H9 (cell line): ENCODE measurements around the gene CCM2L. TPM values are rescaled to one million over a fixed set of nuclear protein-coding genes. Genes with fewer than 3 reads are reported as not detected.

Source experiments
- DNase-seq: peaks from one replicate; pipeline ENCODE4 v3.0.0-alpha.2; 2017
- H2AFZ ChIP-seq: one replicate; pipeline ENCODE4 v1.6.1; 2013; ENCODE audit warnings: mild to moderate bottlenecking, low read length, control low read depth, moderate library complexity
- H2AK5ac ChIP-seq: 2 replicates; pipeline ENCODE4 v1.6.1; 2013; ENCODE audit warnings: low read length, control low read depth, mixed read lengths; ENCODE audit not compliant: insufficient read length
- H2BK120ac ChIP-seq: one replicate; pipeline ENCODE4 v1.6.1; 2013; ENCODE audit warnings: low read depth, mild to moderate bottlenecking, low read length, control low read depth, inconsistent platforms; ENCODE audit not compliant: poor library complexity, severe bottlenecking
- H2BK12ac ChIP-seq: 2 replicates; pipeline ENCODE4 v1.6.1; 2013; ENCODE audit warnings: low read length, control low read depth, mixed read lengths, low read depth; ENCODE audit not compliant: insufficient read length
- H2BK15ac ChIP-seq: 2 replicates; pipeline ENCODE4 v1.6.1; 2013; ENCODE audit warnings: low read depth, low read length, control low read depth
- H2BK20ac ChIP-seq: one replicate; pipeline ENCODE4 v1.6.1; 2013; ENCODE audit warnings: low read depth, mild to moderate bottlenecking, low read length, control low read depth, inconsistent platforms; ENCODE audit not compliant: poor library complexity, severe bottlenecking
- H2BK5ac ChIP-seq: 2 replicates; pipeline ENCODE4 v1.6.1; 2013; ENCODE audit warnings: low read length, control low read depth, mixed read lengths; ENCODE audit not compliant: insufficient read length
- H3K14ac ChIP-seq: 2 replicates; pipeline ENCODE4 v1.6.1; 2013; ENCODE audit warnings: low read length, control low read depth; ENCODE audit not compliant: insufficient read depth
- H3K18ac ChIP-seq: 2 replicates; pipeline ENCODE4 v1.6.1; 2013; ENCODE audit warnings: low read depth, mild to moderate bottlenecking, mixed read lengths, low read length, control low read depth; ENCODE audit not compliant: insufficient read length
- H3K23ac ChIP-seq: 2 replicates; pipeline ENCODE4 v1.6.1; 2013; ENCODE audit warnings: low read length, control low read depth, mixed read lengths, low read depth; ENCODE audit not compliant: insufficient read length
- H3K23me2 ChIP-seq: 2 replicates; pipeline ENCODE4 v1.6.1; 2013; ENCODE audit warnings: low read depth, mild to moderate bottlenecking, mixed read lengths, low read length, control low read depth; ENCODE audit not compliant: insufficient read length, poor library complexity, severe bottlenecking
- H3K27ac ChIP-seq: 2 replicates; pipeline ENCODE4 v1.5.1; 2013; ENCODE audit warnings: low read length, control low read depth, mixed read lengths, low read depth; ENCODE audit not compliant: insufficient read length
- H3K27me3 ChIP-seq: 2 replicates; pipeline ENCODE4 v1.6.1; 2013; ENCODE audit warnings: low read length, control low read depth, inconsistent platforms; ENCODE audit not compliant: insufficient read depth
- H3K4ac ChIP-seq: 2 replicates; pipeline ENCODE4 v1.6.1; 2013; ENCODE audit warnings: low read depth, mild to moderate bottlenecking, control low read depth, inconsistent platforms, low read length, moderate library complexity
- H3K4me1 ChIP-seq: 2 replicates; pipeline ENCODE4 v1.6.1; 2013; ENCODE audit warnings: low read length, control low read depth, inconsistent platforms; ENCODE audit not compliant: insufficient read depth
- H3K4me2 ChIP-seq: 2 replicates; pipeline ENCODE4 v1.6.1; 2013; ENCODE audit warnings: low read length, control low read depth, mixed read lengths; ENCODE audit not compliant: insufficient read length, insufficient read depth
- H3K56ac ChIP-seq: 2 replicates; pipeline ENCODE4 v1.6.1; 2013; ENCODE audit warnings: low read depth, mild to moderate bottlenecking, mixed read lengths, low read length, control low read depth; ENCODE audit not compliant: insufficient read length
- H3K79me1 ChIP-seq: 2 replicates; pipeline ENCODE4 v1.6.1; 2013; ENCODE audit warnings: low read depth, mild to moderate bottlenecking, moderate library complexity, low read length, control low read depth, inconsistent platforms; ENCODE audit not compliant: insufficient read depth, poor library complexity, severe bottlenecking
- H3K79me2 ChIP-seq: 2 replicates; pipeline ENCODE4 v1.6.1; 2013; ENCODE audit warnings: low read length, control low read depth, inconsistent platforms; ENCODE audit not compliant: insufficient read depth
- H3K9ac ChIP-seq: 2 replicates; pipeline ENCODE4 v1.6.1; 2013; ENCODE audit warnings: low read length, control low read depth, mixed read lengths; ENCODE audit not compliant: insufficient read length; ENCODE audit errors: extremely low read depth
- H3K9me3 ChIP-seq: one replicate; pipeline ENCODE4 v1.6.1; 2013; ENCODE audit warnings: low read depth, low read length, inconsistent platforms; ENCODE audit not compliant: control insufficient read depth
- H3T11ph ChIP-seq: one replicate; pipeline ENCODE4 v1.6.1; 2013; ENCODE audit warnings: mild to moderate bottlenecking, low read length, control low read depth, inconsistent platforms
- H4K20me1 ChIP-seq: one replicate; pipeline ENCODE4 v1.6.1; 2013; ENCODE audit not compliant: control insufficient read depth, insufficient read length, insufficient read depth
- H4K5ac ChIP-seq: 2 replicates; pipeline ENCODE4 v1.6.1; 2013; ENCODE audit warnings: low read depth, mild to moderate bottlenecking, mixed read lengths, low read length, control low read depth; ENCODE audit not compliant: insufficient read length
- H4K8ac ChIP-seq: replicated peaks from 2 replicates; pipeline ENCODE4 v1.6.1; 2013; ENCODE audit warnings: low read length, control low read depth, mixed read lengths, low read depth; ENCODE audit not compliant: insufficient read length
- H4K91ac ChIP-seq: 2 replicates; pipeline ENCODE4 v1.6.1; 2013; ENCODE audit warnings: low read depth, mild to moderate bottlenecking, moderate library complexity, mixed read lengths, low read length, control low read depth; ENCODE audit not compliant: insufficient read length
- H3K27ac Mint-ChIP-seq, 3 experiments: 2 replicates in 2 of 3; 3 replicates in 1 of 3; pipeline ENCODE4 v1.8.0; 2020 to 2021; ENCODE audit warnings: mixed read lengths in 3 of 3, mild to moderate bottlenecking in 1 of 3, moderate library complexity in 1 of 3
- H3K27me3 Mint-ChIP-seq: 2 replicates; pipeline ENCODE4 v1.8.0; 2021; ENCODE audit warnings: low read depth, mild to moderate bottlenecking, moderate library complexity, mixed read lengths
- H3K36me3 Mint-ChIP-seq, 3 experiments: 2 replicates in 2 of 3; 3 replicates in 1 of 3; pipeline ENCODE4 v1.8.0; 2020 to 2021; ENCODE audit warnings: low read depth in 3 of 3, mixed read lengths in 3 of 3; ENCODE audit not compliant: insufficient read depth in 1 of 3
- H3K4me1 Mint-ChIP-seq, 2 experiments: 2 replicates each; pipeline ENCODE4 v1.8.0; 2020; ENCODE audit warnings: mixed read lengths in 2 of 2
- H3K4me3 Mint-ChIP-seq, 2 experiments: 2 replicates in 1 of 2; 3 replicates in 1 of 2; pipeline ENCODE4 v1.8.0; 2020 to 2021; ENCODE audit warnings: mild to moderate bottlenecking in 2 of 2, mixed read lengths in 2 of 2, moderate library complexity in 1 of 2
- H3K9me3 Mint-ChIP-seq, 2 experiments: 2 replicates in 1 of 2; 3 replicates in 1 of 2; pipeline ENCODE4 v1.8.0; 2020; ENCODE audit warnings: mild to moderate bottlenecking in 2 of 2, mixed read lengths in 2 of 2, moderate library complexity in 1 of 2
- CTCF ChIP-seq: fragments of 200-600 bp; sonication (generic); conservative IDR thresholded peaks from 3 replicates; pipeline ENCODE4 v1.8.0; 2021; ENCODE audit warnings: antibody characterized with exemption, mild to moderate bottlenecking
- WGBS: extraction: QIAGEN DNeasy Blood & Tissue Kit; methylation state at CpG from one replicate; pipeline ENCODE4 v1.1.7; 2013; ENCODE audit warnings: missing lambda C conversion rate, low lambda C conversion rate, mixed read lengths; ENCODE audit not compliant: insufficient read length; ENCODE audit errors: extremely low coverage; 5-methylcytosine and 5-hydroxymethylcytosine counted together
- total RNA-seq: library from RNA; stranded (reverse); gene quantifications from 2 replicates; pipeline ENCODE4 v1.2.1, GENCODE V29; 2021

CCM2L gene
- total RNA-seq, 1 experiment from 2014 or later = 4.6 TPM

DNA sequence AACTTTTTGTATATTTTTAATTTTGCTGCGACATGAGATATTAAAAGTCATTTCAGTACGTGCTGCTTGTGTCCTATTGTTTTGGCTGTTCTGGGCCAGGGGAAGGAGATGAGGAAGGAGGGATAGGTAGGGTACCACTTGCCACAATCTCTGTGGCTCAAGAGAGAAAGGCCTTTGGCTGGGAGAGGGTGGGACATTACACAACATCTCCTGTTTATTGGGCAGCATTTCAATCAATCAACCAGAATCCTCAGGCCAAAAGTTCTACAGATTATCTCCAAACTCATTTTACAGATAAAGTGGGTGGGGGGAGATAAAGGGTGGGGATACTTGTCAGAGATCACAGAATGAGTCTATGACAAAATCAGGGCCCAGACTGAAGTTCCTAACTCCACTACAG lies 6.9 kb upstream of the CCM2L start:
- Histone ChIP-seq H3K14ac (no peak overlapping the region), H3K23ac (no peak overlapping the region), H3K23me2 (no peaks in the 10 kb centered on the region), H3K27ac (no peak overlapping the region), H2BK20ac (no peak overlapping the region), H2BK15ac (no peak overlapping the region), H3K18ac (no peak overlapping the region), H4K5ac (no peak overlapping the region), H3K56ac (no peak overlapping the region), H2BK5ac (no peak overlapping the region), H3K79me2 (no peaks in the 10 kb centered on the region), H2BK12ac (no peak overlapping the region), H3K4me1 (peaks cover 2% of the 10 kb centered on the region; the same call in 1 of the 2 replicates), H4K8ac (no peak overlapping the region), H2AFZ (no peak overlapping the region), H3K4me2 (no peak overlapping the region), H3K27me3 (no peaks in the 10 kb centered on the region), H3K4ac (no peak overlapping the region), H3K9me3 (no peaks in the 10 kb centered on the region), H4K91ac (no peak overlapping the region), H3T11ph (no peak overlapping the region), H2BK120ac (no peak overlapping the region), H2AK5ac (no peak overlapping the region), H4K20me1 (no peaks in the 10 kb centered on the region), H3K79me1 (no peaks in the 10 kb centered on the region), H3K9ac (no peak overlapping the region)
- DNase-seq = no peak
- peaks cover 25 to 31% of the 10 kb centered on the region in 2 experiments for H3K4me1 Mint-ChIP-seq
- WGBS = no CpG with 5 or more reads among the region's 2 CpGs
- no peak for TF ChIP-seq CTCF
- no peak overlapping the region; a peak in 1 of 7 replicates for H3K27ac Mint-ChIP-seq
- no peaks in the 10 kb centered on the region for H3K36me3 Mint-ChIP-seq
- H3K27me3 Mint-ChIP-seq = peaks cover 11% of the 10 kb centered on the region
- no peaks in the 10 kb centered on the region; a peak in 1 of 5 replicates for H3K9me3 Mint-ChIP-seq
- no peak overlapping the region for H3K4me3 Mint-ChIP-seq
